ENCODE data around the gene TAP1. TPM values are rescaled to one million over a fixed set of nuclear protein-coding genes. Genes with fewer than 3 reads are reported as not detected.

The TAP1 gene
- total and polyA plus RNA-seq, 2 of the 4 experiments (the other 2 are of a cell fraction): 20.1 to 27.6 TPM

- H2BK15ac ChIP-seq (ENCODE audit: low read depth, low read length): no peak overlapping the region
- H3K9ac ChIP-seq (ENCODE audit: low read depth, low read length): no peak overlapping the region
- H3K4me3 ChIP-seq (ENCODE audit: insufficient read depth, low read depth, low read length): no peak overlapping the region
- POLR2A ChIA-PET (ENCODE audit: unreplicated experiment): interaction anchor here (1.5 kb wide), 1 partner anchor 10 kb away, joined by 3 read pairs; no protein-coding TSS in a partner anchor
- ATAC-seq (ENCODE audit: low read depth) (no peak), DNase-seq (no peak)
- H3K9me3 ChIP-seq (ENCODE audit: control insufficient read depth, insufficient read depth, low read length): no peaks in the 10 kb centered on the region
- no peak overlapping the region for H2BK120ac ChIP-seq (ENCODE audit: low read depth, low read length)
- H2AFZ ChIP-seq (replicated peaks; ENCODE audit: low read length, poor library complexity): no peak overlapping the region
- in situ Hi-C loops (cut with MboI; ENCODE audit: low sequenced_read_pairs): no loop called here
- H3K18ac ChIP-seq (ENCODE audit: low read depth, low read length): no peak overlapping the region
- H3K36me3 ChIP-seq (ENCODE audit: control insufficient read depth, insufficient read depth, low read length): no peaks in the 10 kb centered on the region; the same call in 1 of the 2 replicates
- H3K4me2 ChIP-seq (ENCODE audit: low read depth, low read length): no peak overlapping the region
- H3K27me3 ChIP-seq (ENCODE audit: control insufficient read depth, insufficient read depth, low read length): no peaks in the 10 kb centered on the region
- H2AK5ac ChIP-seq (ENCODE audit: low read depth, low read length): no peak overlapping the region
- H4K5ac ChIP-seq (ENCODE audit: low read depth, low read length): no peak overlapping the region
- CTCF ChIA-PET: interaction anchor here (1.5 to 2.4 kb wide), 2 partner anchors 10 to 19 kb away, joined by 6 to 8 read pairs; partner anchors contain the start of gene TAP2
- H2AK9ac ChIP-seq (replicated peaks; ENCODE audit: low read depth, low read length, poor library complexity): no peak overlapping the region
- H2BK5ac ChIP-seq (ENCODE audit: low read depth, low read length, poor library complexity, severe bottlenecking): no peak overlapping the region
- no peak overlapping the region for H4K8ac ChIP-seq (ENCODE audit: low read depth in 2 of 2, low read length in 2 of 2)
- H4K91ac ChIP-seq (ENCODE audit: insufficient read depth, low read depth, low read length): no peak overlapping the region
- H4K20me1 ChIP-seq (ENCODE audit: insufficient read depth, low read length): no peaks in the 10 kb centered on the region
- dilution Hi-C loops (cut with HindIII; ENCODE audit: low sequenced_read_pairs, unreplicated experiment): no loop called here
- H3K27ac ChIP-seq (ENCODE audit: insufficient read depth, low read length): no peak overlapping the region
- peaks cover 2% of the 10 kb centered on the region; the same call in 1 of the 2 replicates for H3K4me1 ChIP-seq (ENCODE audit: control insufficient read depth, insufficient read depth, low read length)
- peaks cover 0 to 6% of the 10 kb centered on the region in 2 experiments; a peak in 1 of 4 replicates for H3K79me1 ChIP-seq (ENCODE audit: low read depth in 1 of 2, low read length in 2 of 2)
- WGBS, 2 experiments (ENCODE audit: extremely low coverage in 2 of 2, insufficient read length in 1 of 2): 86% methylated on average over 3 of the region's 5 CpGs; no CpG with 5 or more reads in 1 of the 2 experiments
- no peak overlapping the region for H3K4ac ChIP-seq (ENCODE audit: low read depth, low read length)
- no peak overlapping the region for H2BK20ac ChIP-seq (ENCODE audit: low read depth, low read length)
- no TSS peak for BruUV-seq (replicated peaks)
- H3K23ac ChIP-seq (ENCODE audit: low read depth, low read length): no peak overlapping the region
- intact Hi-C loops (cut with micrococcal nuclease): no loop called here
- H3K56ac ChIP-seq (ENCODE audit: extremely low read depth, insufficient read depth, low read length): no peak overlapping the region
- no peaks in the 10 kb centered on the region for H3K9me1 ChIP-seq (ENCODE audit: insufficient read depth, low read length)
- H3K14ac ChIP-seq (replicated peaks; ENCODE audit: low read depth, low read length): no peak overlapping the region
- TF ChIP-seq RFX5 (IDR thresholded peaks at IDR 0.05; ENCODE audit: low read depth, low read length): no peak
- TF ChIP-seq MAFK (IDR thresholded peaks at IDR 0.05; ENCODE audit: low read depth, low read length): peak; percentile 65
- no peak for TF ChIP-seq CTCF (conservative IDR thresholded peaks at IDR 0.05; ENCODE audit: low read depth, low read length)
- TF ChIP-seq BHLHE40 (IDR thresholded peaks at IDR 0.05; ENCODE audit: low read depth, low read length): no peak
- TF ChIP-seq FOS (IDR thresholded peaks at IDR 0.05; ENCODE audit: low read depth, low read length): no peak
- no peak for TF ChIP-seq POLR2A (IDR thresholded peaks at IDR 0.05; ENCODE audit: low read depth, low read length)
- TF ChIP-seq RAD21 (IDR thresholded peaks at IDR 0.05; ENCODE audit: low read length): no peak
- no peak for TF ChIP-seq NFE2L2 (IDR thresholded peaks at IDR 0.05; ENCODE audit: low read depth, low read length)
Measured at GRCh38 chr6:32858194-32858593, 4.7 kb upstream of the TAP1 start.
